NCI-H69 (cell line): ENCODE measurements around the gene KRTAP2-4.

ENCODE experiments used
- DNase-seq: peaks from one replicate; lab custom pipeline; 2025; lab: John Stamatoyannopoulos, UW

The KRTAP2-4 gene

GRCh38 chr17:41037853-41038350 is 27.8 kb downstream of the KRTAP2-4 start:
- DNase-seq = no peak

- DNase-seq = peak; percentile 86
These were observed 31.2 kb downstream of the KRTAP2-4 start, which contains the start of gene KRTAP1-3 for GRCh38 chr17:41034346-41034935. Gene KRTAP1-3, minus strand, starts transcription at chr17:41034874. Its CDS starts 53 bp downstream, at chr17:41034821.

DNA sequence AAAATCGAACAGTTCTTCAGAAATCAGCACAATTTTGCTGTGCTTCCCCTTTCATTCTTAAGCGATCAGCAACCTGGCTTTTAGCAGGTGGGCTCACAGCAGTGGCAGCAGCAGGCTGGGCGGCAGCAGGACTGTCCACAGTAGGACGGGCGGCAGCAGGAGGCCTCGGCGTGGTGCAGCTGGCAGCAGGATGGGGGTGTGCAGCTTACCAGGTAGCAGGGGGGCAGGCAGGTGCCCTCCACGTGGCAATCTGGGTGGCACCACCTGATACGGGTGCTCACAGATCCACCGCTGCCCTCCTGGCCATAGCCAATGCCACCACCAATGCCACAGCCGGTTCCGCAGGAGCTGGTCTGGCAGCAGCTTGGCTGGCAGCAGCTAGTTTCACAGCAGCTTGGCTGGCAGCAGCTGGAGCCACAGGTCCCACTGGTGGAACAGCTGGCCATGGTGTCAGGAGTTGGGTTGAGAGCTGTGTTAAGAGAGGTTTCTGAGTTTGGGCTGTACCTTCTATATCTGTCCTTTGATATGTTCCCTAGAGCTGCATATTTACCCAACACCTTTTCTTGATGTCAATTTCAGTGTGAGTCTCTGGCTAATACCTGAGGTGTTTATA is 35.9 kb downstream of the KRTAP2-4 start, which contains the start of gene KRTAP1-4:
KRTAP1-4 (minus strand) TSS at position 563 of the 613 bp plus-strand sequence; CDS start at position 446, 117 bp downstream.
- DNase-seq = peak; percentile 53

DNA sequence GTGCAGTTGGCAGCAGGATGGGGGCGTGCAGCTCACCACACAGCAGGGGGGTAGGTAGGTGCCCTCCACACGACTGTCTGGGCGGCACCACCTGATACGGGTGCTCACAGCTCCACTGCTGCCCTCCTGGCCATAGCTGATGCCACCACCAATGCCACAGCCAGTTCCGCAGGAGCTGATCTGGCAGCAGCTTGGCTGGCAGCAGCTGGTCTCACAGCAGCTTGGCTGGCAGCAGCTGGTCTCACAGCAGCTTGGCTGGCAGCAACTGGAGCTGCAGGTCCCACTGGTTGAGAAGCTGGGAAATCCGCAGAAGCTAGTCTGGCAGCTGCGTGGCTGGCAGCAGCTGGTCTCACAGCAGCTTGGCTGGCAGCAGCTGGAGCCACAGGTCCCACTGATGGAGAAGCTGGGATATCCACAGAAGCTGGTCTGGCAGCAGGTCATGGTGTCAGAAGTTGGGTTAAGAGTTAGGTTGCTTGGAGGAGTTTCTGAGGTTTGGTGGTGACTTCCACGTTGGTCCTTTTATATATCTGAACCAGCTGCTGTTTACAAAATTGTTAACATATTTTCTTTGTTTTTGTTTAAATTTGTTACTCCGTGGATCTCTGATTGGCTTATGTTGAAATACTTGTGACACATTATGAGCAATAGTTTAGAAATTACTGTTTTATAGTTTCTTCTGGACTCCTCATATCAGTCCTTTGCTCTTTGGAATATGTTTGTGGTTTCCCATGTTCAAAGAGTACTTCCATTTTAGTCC is 38.8 kb downstream of the KRTAP2-4 start, which contains the start of gene KRTAP1-5:
KRTAP1-5 (minus strand) TSS at position 494 of the 757 bp plus-strand sequence; CDS start at position 441, 53 bp downstream.
- DNase-seq = peak; percentile 38

DNA sequence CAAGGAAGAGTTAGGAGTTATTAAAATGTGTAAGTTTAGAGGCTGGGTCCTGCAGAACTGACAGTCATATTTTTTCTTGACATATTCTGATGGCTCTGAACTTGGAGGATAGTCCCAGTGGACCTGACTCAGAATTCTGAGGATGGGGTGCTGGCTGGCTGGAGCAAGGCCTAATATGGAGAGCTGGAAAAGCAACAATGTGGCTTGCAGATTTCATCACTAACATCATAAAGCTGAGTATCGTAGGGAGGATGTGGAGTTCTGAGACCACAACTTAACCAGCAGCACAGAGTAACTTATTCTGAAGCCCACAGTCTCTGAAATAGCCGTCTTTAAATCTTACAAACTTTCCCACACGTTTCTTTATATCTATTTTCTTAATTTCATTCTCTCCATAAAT is 41.0 kb downstream of the KRTAP2-4 start:
- DNase-seq = no peak

- peak; percentile 38 for DNase-seq
These were observed 45.3 kb downstream of the KRTAP2-4 start for GRCh38 chr17:41020336-41020735.

DNA sequence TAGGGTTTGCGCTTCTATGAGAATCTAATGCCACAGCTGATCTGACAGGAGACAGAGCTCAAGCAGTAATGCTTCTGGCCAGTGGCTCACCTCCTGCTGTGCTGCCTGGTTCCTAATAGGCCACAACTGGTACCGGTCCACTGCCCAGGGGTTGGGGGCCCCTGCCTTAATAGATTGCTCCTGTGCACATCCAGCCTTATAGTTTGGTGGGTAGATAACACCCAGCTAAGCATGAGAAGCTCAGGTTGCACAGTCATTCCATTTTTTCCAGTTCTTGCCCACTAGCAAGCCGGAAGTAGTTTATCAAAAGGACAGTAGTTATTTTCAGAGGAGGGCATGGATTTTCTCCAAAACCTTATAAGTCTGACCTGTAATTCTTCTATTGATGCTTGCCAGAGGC is 46.3 kb downstream of the KRTAP2-4 start:
- DNase-seq = no peak

DNA sequence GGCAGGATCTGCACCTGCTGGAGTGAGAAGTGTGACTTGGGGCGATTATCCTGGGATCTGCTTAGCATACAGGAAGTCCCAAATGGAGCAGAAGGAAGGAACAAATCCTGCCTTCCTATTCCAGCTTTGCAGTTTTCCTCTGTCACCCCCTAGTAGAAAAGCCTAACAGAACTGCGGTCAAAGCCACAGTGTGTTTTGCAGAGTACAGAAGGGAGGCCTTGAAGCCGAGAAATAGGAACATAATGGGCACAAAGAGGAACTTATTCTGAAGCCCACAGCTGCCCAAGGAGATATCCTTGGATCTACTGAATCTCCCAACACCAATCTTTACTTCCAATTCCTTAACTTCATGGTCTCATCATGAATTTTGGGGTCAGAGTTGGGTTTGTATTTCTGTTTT is 47.1 kb downstream of the KRTAP2-4 start:
- DNase-seq = no peak

DNA sequence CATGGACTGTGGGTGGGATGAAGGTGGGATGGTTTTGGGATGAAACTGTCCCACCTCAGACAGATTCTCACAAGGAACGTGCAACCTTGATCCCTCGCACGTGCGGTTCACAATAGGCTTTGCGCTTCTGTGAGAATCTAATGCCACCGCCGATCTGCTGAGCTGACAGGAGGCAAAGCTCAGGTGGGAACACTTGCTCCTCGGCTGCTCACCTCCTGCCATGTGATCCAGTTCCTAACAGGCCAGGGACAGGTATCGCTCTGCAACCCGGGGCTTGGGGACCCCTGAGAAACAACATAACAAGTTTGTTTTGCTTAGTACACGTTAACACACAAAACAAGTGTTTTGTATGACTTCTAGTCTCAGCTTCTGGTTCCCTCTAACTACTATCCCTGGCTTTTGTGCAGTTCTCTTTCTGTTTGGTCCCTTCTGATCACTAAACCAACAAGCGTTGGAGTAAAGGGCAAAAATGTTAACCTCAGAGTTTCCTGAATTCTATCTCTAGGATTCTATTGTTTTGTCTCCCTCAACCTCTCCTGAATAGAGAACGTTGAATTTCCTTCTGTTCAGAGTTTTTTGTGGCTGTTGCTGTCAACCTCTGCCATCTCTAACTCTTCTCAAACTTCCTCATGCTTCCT is 49.0 kb downstream of the KRTAP2-4 start:
- DNase-seq = no peak

DNA sequence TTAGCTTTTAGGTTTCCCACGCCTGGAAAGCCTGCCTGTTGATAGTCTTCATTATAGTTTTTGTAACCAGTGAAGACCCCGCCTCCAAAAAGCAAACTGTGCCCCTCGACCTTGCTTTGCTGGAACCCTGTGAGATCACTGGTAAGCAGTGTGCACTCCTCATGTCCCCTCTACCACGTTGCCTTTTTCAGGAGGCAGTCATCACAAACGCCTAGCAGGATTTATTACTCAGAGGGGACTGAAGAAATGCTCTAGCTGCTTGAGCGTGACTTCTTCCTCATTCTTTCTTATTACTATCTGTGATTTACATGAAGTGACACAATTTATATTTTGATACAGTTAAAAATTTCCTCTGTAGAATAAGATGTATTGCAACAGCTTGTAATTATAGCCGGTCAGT is 50.2 kb downstream of the KRTAP2-4 start:
- DNase-seq = no peak
